A549 (cell line): ENCODE measurements around the gene RBKS. TPM values are rescaled to one million over a fixed set of nuclear protein-coding genes. Genes with fewer than 3 reads are reported as not detected.

Source experiments
- ATAC-seq, 2 experiments: fragments of 200-7000 bp in 1 of 2; fragments of >200 bp in 1 of 2; cut with Nextera tagmentation in 1 of 2; cut with Tn5 transposase in 1 of 2; 3 replicates each; pipeline versions ENCODE4 v1.8.0 to v1.9.1; 2018 to 2020; ENCODE audit warnings: mild to moderate bottlenecking in 1 of 2, moderate library complexity in 1 of 2
- CTCF ChIA-PET: fragments of 300-600 bp; sonication (Branson Sonifier 250); formaldehyde crosslinking; extraction: SDS; loops from one replicate; lab custom pipeline; 2021; ENCODE audit warnings: antibody characterized with exemption, inconsistent platforms; lab: Yijun Ruan, JAX
- POLR2A ChIA-PET: fragments of 350-600 bp; formaldehyde crosslinking; extraction: SDS; loops from one replicate; lab custom pipeline; 2021; ENCODE audit warnings: antibody characterized with exemption, inconsistent platforms; lab: Yijun Ruan, JAX
- DNase-seq, 2 experiments: peaks; one replicate each; pipeline versions ENCODE4 v3.0.0 to v3.0.0-alpha.2; 2011 to 2016; ENCODE audit warnings: low read depth in 1 of 2, low spot score in 1 of 2
- FAIRE-seq: peaks from 2 replicates; lab custom pipeline; 2011; peaks lifted over from hg19 to GRCh38; lab: Jason Lieb, UNC
- H3K27ac ChIP-seq, 2 experiments: fragments of >200 bp; sonication (Bioruptor Twin); formaldehyde crosslinking; 3 replicates each; pipeline ENCODE4 v1.5.1; 2016 to 2017
- H3K4me1 ChIP-seq: fragments of >200 bp; sonication (Bioruptor Twin); formaldehyde crosslinking; 3 replicates; pipeline ENCODE4 v1.6.1; 2016
- H3K4me2 ChIP-seq: fragments of >200 bp; sonication (Bioruptor Twin); formaldehyde crosslinking; 3 replicates; pipeline ENCODE4 v1.6.1; 2016
- H3K4me3 ChIP-seq: fragments of >200 bp; sonication (Bioruptor Twin); formaldehyde crosslinking; 3 replicates; pipeline ENCODE4 v1.5.1; 2016
- H3K9me3 ChIP-seq: fragments of >200 bp; sonication (Bioruptor Twin); formaldehyde crosslinking; 3 replicates; pipeline ENCODE4 v1.6.1; 2016
- CHD4 ChIP-seq: fragments of 200-600 bp; sonication (generic); IDR thresholded peaks from 2 replicates; pipeline ENCODE4 v1.6.1; 2016; ENCODE audit warnings: antibody characterized with exemption, mild to moderate bottlenecking, borderline replicate concordance
- CTCF ChIP-seq: fragments of >200 bp; sonication (Bioruptor Twin); formaldehyde crosslinking; IDR thresholded peaks from 3 replicates; pipeline ENCODE4 v1.5.1; 2016
- E2F6 ChIP-seq: IDR thresholded peaks from 2 replicates; pipeline ENCODE4 v1.6.1; 2012; ENCODE audit warnings: low read depth, borderline replicate concordance
- EHF ChIP-seq: fragments of 250-450 bp; sonication (Bioruptor Pico); IDR thresholded peaks from 2 replicates; pipeline ENCODE4 v1.5.0; 2020; ENCODE audit warnings: mild to moderate bottlenecking
- EHMT2 ChIP-seq: fragments of 200-600 bp; sonication (generic); IDR thresholded peaks from 2 replicates; pipeline ENCODE4 v1.6.1; 2016; ENCODE audit warnings: antibody characterized with exemption, low read depth, mild to moderate bottlenecking, moderate library complexity
- ESRRA ChIP-seq: fragments of 150-350 bp; IDR thresholded peaks from 2 replicates; pipeline ENCODE4 v1.6.1; 2014; ENCODE audit warnings: mild to moderate bottlenecking, low read length, borderline replicate concordance
- HOXA7 ChIP-seq: fragments of 250-450 bp; sonication (Bioruptor Pico); IDR thresholded peaks from 2 replicates; pipeline ENCODE4 v1.5.0; 2020; ENCODE audit warnings: mild to moderate bottlenecking, moderate library complexity
- HOXB5 ChIP-seq: fragments of 250-450 bp; sonication (Bioruptor Pico); IDR thresholded peaks from 2 replicates; pipeline ENCODE4 v1.5.0; 2020; ENCODE audit warnings: mild to moderate bottlenecking, moderate library complexity
- JUN ChIP-seq, 2 experiments: fragments of >200 bp; sonication (Bioruptor Twin); formaldehyde crosslinking; IDR thresholded peaks; 2 replicates in 1 of 2; 3 replicates in 1 of 2; pipeline ENCODE4 v1.6.1; 2016 to 2017
- MAFK ChIP-seq: fragments of 450-650 bp; IDR thresholded peaks from 2 replicates; pipeline ENCODE4 v1.6.1; 2014; ENCODE audit not compliant: partially characterized antibody
- MAZ ChIP-seq: fragments of 150-350 bp; IDR thresholded peaks from 2 replicates; pipeline ENCODE4 v1.6.1; 2014; ENCODE audit warnings: antibody characterized with exemption, low read depth, low read length, borderline replicate concordance
- MYC ChIP-seq: IDR thresholded peaks from 2 replicates; pipeline ENCODE4 v1.6.1; 2012; ENCODE audit warnings: mild to moderate bottlenecking, inconsistent platforms, low read length, improper control_type of control experiment, borderline replicate concordance
- NFE2L2 ChIP-seq: fragments of 150-350 bp; conservative IDR thresholded peaks from 2 replicates; pipeline ENCODE4 v1.6.1; 2014; ENCODE audit warnings: low read length
- RAD21 ChIP-seq, 2 experiments: fragments of >200 bp in 1 of 2; sonication (Bioruptor Twin) in 1 of 2; formaldehyde crosslinking in 1 of 2; IDR thresholded peaks in 1 of 2; conservative IDR thresholded peaks in 1 of 2; 2 replicates in 1 of 2; 3 replicates in 1 of 2; pipeline ENCODE4 v1.6.1; 2012 to 2018; ENCODE audit warnings: inconsistent platforms in 1 of 2
- SMC3 ChIP-seq: fragments of >200 bp; sonication (Bioruptor Twin); formaldehyde crosslinking; IDR thresholded peaks from 3 replicates; pipeline ENCODE4 v1.6.1; 2018; ENCODE audit warnings: inconsistent platforms
- TP53 ChIP-seq: fragments of 250-450 bp; sonication (Bioruptor Pico); IDR thresholded peaks from 2 replicates; pipeline ENCODE4 v1.5.0; 2021; ENCODE audit warnings: mild to moderate bottlenecking, moderate library complexity
- ZSCAN20 ChIP-seq: fragments of 250-450 bp; sonication (Bioruptor Pico); IDR thresholded peaks from 2 replicates; pipeline ENCODE4 v1.8.0; 2022; ENCODE audit warnings: mild to moderate bottlenecking, moderate library complexity
- WGBS: methylation state at CpG from one replicate; pipeline ENCODE4 v1.1.6; 2017; ENCODE audit errors: missing lambda C conversion rate; 5-methylcytosine and 5-hydroxymethylcytosine counted together
- polyA plus RNA-seq, 4 experiments: library from polyadenylated mRNA; depleted of rRNA in 3 of 4; stranded (reverse); fragments of >200 nt; fragmentation: RNase III in 1 of 4; extraction: RNeasy Plus Mini Kit Qiagen cat#74134 plus additional on column Dnase treatment in 1 of 4; gene quantifications; 2 replicates in 3 of 4; 3 replicates in 1 of 4; pipeline ENCODE4 v1.2.3, GENCODE V29; 2011 to 2017
- TF ChIP-seq, protein P1 (sequence below): fragments of 200-600 bp; sonication (generic); IDR thresholded peaks from 2 replicates; pipeline ENCODE4 v1.6.1; 2016; ENCODE audit warnings: antibody characterized with exemption, mild to moderate bottlenecking, moderate library complexity
- TF ChIP-seq, protein P2 (sequence below): fragments of >200 bp; sonication (Bioruptor Twin); formaldehyde crosslinking; IDR thresholded peaks from 2 replicates; pipeline ENCODE4 v1.6.1; 2016

RBKS gene
- polyA plus RNA-seq, 2 of the 4 experiments (the other 2 are of a cell fraction), result 7.6 to 8.5 TPM

DNA sequence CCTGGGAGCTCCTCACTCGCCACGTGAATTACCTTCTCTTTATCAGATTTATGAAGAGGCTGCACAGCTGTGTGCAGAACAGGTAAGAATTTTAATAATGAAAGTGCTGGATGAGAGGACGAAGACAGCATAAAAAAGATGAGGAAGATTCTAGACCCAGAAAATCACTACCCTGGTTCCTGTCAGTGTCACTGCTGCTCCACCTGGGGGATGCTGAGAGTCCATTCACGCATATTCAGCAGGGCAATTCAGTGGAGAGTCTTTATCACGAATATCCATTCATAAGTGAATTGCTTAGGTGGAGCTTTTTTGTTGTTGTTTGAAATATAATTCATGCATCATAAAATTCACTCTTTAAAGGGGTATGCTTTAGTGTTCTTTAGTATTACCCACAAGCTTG is 66.6 kb downstream of the RBKS start:
- CTCF ChIA-PET, result interaction anchor here (0.6 to 1.1 kb wide), 4 partner anchors 9 to 101 kb away, joined by 3 to 4 read pairs (median 4); no protein-coding TSS in a partner anchor
- no peak overlapping the region for H3K27ac ChIP-seq
- H3K4me2 ChIP-seq, result no peak overlapping the region
- FAIRE-seq (no peak), DNase-seq (no peak), ATAC-seq (no peak)
- H3K4me1 ChIP-seq, result no peaks in the 10 kb centered on the region
- 75% methylated on average over 5 of the region's 5 CpGs for WGBS
- TF ChIP-seq JUN (IDR thresholded peaks at IDR 0.05) (no peak), RAD21 (conservative IDR thresholded peaks at IDR 0.05 in 1 of 2, IDR thresholded peaks at IDR 0.05 in 1 of 2) (peak in 1 of 2 experiments; percentile 10; a peak in 1 of 5 replicates)
- peaks cover 17% of the 10 kb centered on the region; the same call in 2 of the 3 replicates for H3K9me3 ChIP-seq
- no peak overlapping the region for H3K4me3 ChIP-seq
- POLR2A ChIA-PET, result no interaction called here

DNA sequence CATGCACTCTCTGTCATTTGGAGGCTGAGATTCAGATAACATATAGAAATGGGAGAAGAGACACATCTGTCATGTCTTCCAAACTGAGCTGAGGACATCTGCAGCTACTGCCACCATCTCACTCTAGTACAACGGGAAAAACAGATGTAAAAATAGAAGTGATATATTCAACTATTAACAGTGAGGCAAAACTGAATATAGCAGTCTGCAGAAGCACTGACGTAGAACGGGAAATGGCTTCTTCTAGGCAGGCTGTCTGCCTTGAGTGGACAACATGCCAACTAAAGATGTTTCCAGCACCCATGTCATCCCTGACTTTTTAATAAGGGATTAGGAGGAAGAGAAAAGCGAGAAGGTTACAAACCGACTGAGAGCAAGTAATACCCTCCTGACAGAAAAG is 67.1 kb downstream of the RBKS start:
- no peak for ATAC-seq
- TF ChIP-seq, protein P1, sequence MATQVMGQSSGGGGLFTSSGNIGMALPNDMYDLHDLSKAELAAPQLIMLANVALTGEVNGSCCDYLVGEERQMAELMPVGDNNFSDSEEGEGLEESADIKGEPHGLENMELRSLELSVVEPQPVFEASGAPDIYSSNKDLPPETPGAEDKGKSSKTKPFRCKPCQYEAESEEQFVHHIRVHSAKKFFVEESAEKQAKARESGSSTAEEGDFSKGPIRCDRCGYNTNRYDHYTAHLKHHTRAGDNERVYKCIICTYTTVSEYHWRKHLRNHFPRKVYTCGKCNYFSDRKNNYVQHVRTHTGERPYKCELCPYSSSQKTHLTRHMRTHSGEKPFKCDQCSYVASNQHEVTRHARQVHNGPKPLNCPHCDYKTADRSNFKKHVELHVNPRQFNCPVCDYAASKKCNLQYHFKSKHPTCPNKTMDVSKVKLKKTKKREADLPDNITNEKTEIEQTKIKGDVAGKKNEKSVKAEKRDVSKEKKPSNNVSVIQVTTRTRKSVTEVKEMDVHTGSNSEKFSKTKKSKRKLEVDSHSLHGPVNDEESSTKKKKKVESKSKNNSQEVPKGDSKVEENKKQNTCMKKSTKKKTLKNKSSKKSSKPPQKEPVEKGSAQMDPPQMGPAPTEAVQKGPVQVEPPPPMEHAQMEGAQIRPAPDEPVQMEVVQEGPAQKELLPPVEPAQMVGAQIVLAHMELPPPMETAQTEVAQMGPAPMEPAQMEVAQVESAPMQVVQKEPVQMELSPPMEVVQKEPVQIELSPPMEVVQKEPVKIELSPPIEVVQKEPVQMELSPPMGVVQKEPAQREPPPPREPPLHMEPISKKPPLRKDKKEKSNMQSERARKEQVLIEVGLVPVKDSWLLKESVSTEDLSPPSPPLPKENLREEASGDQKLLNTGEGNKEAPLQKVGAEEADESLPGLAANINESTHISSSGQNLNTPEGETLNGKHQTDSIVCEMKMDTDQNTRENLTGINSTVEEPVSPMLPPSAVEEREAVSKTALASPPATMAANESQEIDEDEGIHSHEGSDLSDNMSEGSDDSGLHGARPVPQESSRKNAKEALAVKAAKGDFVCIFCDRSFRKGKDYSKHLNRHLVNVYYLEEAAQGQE, result no peak
- TF ChIP-seq SMC3 (no peak), HOXA7 (CRISPR knock-in tag) (no peak), ESRRA (no peak)
- FAIRE-seq, result no peak
- POLR2A ChIA-PET, result no interaction called here
- no peak for DNase-seq
- CTCF ChIA-PET, result interaction anchor here (0.6 to 1.1 kb wide), 4 partner anchors 8 to 100 kb away, joined by 3 to 4 read pairs (median 4); no protein-coding TSS in a partner anchor
- H3K4me2 ChIP-seq, result no peak overlapping the region
- H3K27ac ChIP-seq, result no peak overlapping the region
- peaks cover 17% of the 10 kb centered on the region; the same call in 2 of the 3 replicates for H3K9me3 ChIP-seq
- H3K4me1 ChIP-seq, result no peaks in the 10 kb centered on the region
- WGBS, result 90% methylated on average over 5 of the region's 5 CpGs
- H3K4me3 ChIP-seq, result no peak overlapping the region

DNA sequence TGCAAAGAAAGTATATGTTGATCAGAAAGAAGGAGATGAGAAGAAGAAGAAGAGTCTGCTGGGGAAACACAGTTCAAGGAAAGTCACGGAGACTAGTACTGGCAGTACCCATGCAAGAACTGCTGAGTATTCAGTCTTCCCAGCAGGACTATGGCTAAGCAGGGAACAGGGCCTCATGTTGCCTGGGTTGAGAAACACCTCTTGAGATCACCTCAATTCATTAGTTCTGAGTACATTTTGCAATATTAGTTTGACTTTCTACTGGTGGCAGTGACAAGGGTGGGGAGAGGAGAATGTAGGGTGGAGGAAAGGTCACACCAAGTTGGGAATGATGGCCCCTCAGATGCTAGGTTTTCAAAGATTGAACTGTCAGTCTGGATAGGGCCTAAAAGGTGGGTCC is 68.1 kb downstream of the RBKS start:
- CTCF ChIA-PET, result interaction anchor here (1.5 kb wide), 1 partner anchor 12 kb away, joined by 3 read pairs; no protein-coding TSS in a partner anchor
- WGBS, result 93% methylated on average over 1 of the region's 1 CpG
- peaks cover 17% of the 10 kb centered on the region; the same call in 2 of the 3 replicates for H3K9me3 ChIP-seq
- ATAC-seq (no peak), DNase-seq (no peak), FAIRE-seq (no peak)
- TF ChIP-seq MAFK (peak; percentile 11), NFE2L2 (no peak)
- POLR2A ChIA-PET, result no interaction called here
- H3K27ac ChIP-seq, result no peak overlapping the region
- no peak overlapping the region for H3K4me2 ChIP-seq
- no peaks in the 10 kb centered on the region for H3K4me1 ChIP-seq
- H3K4me3 ChIP-seq, result no peak overlapping the region

DNA sequence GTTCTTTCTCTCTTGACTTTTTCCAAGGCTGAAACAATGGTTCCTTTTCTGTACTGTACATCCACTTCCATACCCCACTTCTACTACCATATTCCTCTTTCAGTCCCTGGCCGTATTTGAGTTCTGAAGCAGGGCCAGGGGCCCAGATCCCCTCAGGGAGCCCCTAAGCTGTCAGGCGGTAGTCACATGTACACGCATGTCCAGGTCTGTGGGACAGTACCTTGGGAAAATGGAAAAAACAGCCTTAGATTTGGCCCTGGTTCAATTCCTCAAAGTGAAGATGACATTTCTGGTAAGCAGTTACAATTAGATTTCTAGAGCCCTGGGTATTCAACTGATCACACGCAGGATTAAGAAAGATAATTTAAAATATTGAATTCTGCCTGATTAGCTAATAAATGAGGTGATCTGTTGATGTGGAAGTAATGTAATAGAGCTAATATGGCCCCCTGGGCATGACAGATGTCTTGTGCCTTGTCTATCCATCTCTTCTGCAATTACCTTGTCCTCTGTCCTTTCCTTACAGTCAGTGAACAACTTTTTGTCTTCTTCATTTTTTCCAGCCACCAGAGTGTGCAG is 74.2 kb downstream of the RBKS start:
- H3K4me2 ChIP-seq, result no peak overlapping the region
- WGBS, result 97% methylated on average over 4 of the region's 4 CpGs
- TF ChIP-seq CHD4 (no peak), MAZ (no peak), EHMT2 (no peak), CTCF (no peak), MAFK (no peak), ZSCAN20 (CRISPR knock-in tag) (no peak), TP53 (CRISPR knock-in tag) (no peak), MYC (no peak), HOXB5 (no peak), EHF (CRISPR knock-in tag) (no peak), E2F6 (no peak)
- TF ChIP-seq, protein P2, sequence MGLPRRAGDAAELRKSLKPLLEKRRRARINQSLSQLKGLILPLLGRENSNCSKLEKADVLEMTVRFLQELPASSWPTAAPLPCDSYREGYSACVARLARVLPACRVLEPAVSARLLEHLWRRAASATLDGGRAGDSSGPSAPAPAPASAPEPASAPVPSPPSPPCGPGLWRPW, result no peak
- FAIRE-seq (no peak), DNase-seq (no peak), ATAC-seq (no peak)
- POLR2A ChIA-PET, result no interaction called here
- CTCF ChIA-PET, result interaction anchor here (0.8 to 1.1 kb wide), 3 partner anchors 11 to 133 kb away, joined by 3 read pairs; no protein-coding TSS in a partner anchor
- H3K27ac ChIP-seq, result no peak overlapping the region
- H3K4me3 ChIP-seq, result no peak overlapping the region
- H3K4me1 ChIP-seq, result no peaks in the 10 kb centered on the region
- no peaks in the 10 kb centered on the region for H3K9me3 ChIP-seq
